SK-N-DZ (cell line): Measurements from ENCODE around the gene NCCRP1.

Source experiments
- DNase-seq: peaks from one replicate; pipeline ENCODE4 v3.0.0-alpha.2; 2015; ENCODE audit warnings: low spot score

NCCRP1 gene

GRCh38 chr19:39164289-39164688 lies 32.5 kb upstream of the NCCRP1 start:
- no peak for DNase-seq

GRCh38 chr19:39165857-39166256 lies 30.9 kb upstream of the NCCRP1 start:
- no peak for DNase-seq

GRCh38 chr19:39166571-39167391 lies 30.0 kb upstream of the NCCRP1 start:
- DNase-seq, result no peak

- DNase-seq, result no peak
Measured at GRCh38 chr19:39167461-39168257, 29.1 kb upstream of the NCCRP1 start.

GRCh38 chr19:39168258-39169142 lies 28.3 kb upstream of the NCCRP1 start:
- DNase-seq, result no peak

- no peak for DNase-seq
Measured at GRCh38 chr19:39169143-39169810, 27.5 kb upstream of the NCCRP1 start.

GRCh38 chr19:39170386-39171231 lies 26.2 kb upstream of the NCCRP1 start:
- no peak for DNase-seq

GRCh38 chr19:39171479-39172465 lies 25.0 kb upstream of the NCCRP1 start:
- DNase-seq, result no peak

GRCh38 chr19:39172700-39173501 lies 23.9 kb upstream of the NCCRP1 start:
- no peak for DNase-seq

GRCh38 chr19:39173502-39173991 lies 23.2 kb upstream of the NCCRP1 start:
- DNase-seq, result no peak

- DNase-seq, result no peak
Measured at GRCh38 chr19:39174142-39174541, 22.6 kb upstream of the NCCRP1 start.

GRCh38 chr19:39174558-39175544 lies 21.9 kb upstream of the NCCRP1 start:
- DNase-seq, result no peak

- no peak for DNase-seq
Measured at GRCh38 chr19:39175564-39175963, 21.2 kb upstream of the NCCRP1 start.

- no peak for DNase-seq
Measured at GRCh38 chr19:39177110-39177699, 19.6 kb upstream of the NCCRP1 start.

GRCh38 chr19:39177736-39178135 lies 19.0 kb upstream of the NCCRP1 start:
- DNase-seq, result no peak

GRCh38 chr19:39178296-39179006 lies 18.3 kb upstream of the NCCRP1 start:
- DNase-seq, result no peak
